Measurements from ENCODE around the gene AGBL1. TPM values are rescaled to one million over a fixed set of nuclear protein-coding genes. Genes with fewer than 3 reads are reported as not detected.

AGBL1 gene
- total RNA-seq, 1 donor from 2014 or later = not detected

DNA sequence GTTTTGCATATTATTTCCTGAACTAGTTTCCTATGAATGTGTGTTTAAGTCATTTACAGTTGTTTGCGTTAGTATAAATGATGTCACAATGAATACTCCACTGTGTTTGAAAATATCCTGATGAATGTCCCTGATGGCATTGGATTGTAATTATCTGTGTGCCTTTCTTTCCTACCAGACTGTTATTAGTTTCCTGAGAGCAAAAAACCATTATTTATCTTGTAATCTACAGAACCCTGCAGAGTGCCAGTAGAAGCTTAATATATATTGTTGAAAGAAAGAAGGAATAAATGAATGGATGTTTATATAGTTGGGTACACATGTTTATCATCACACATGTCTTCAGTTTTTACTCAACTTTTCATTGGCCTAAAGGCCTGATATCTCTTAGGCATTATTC is 312.6 kb downstream of the AGBL1 start:
- intact Hi-C loops (cut with micrococcal nuclease) = no loop called here
- DNase-seq = no peak
- Histone ChIP-seq H3K4me3 (no peak overlapping the region), H3K4me1 (no peaks in the 10 kb centered on the region), H3K27ac (replicated peaks) (no peak overlapping the region), H3K27me3 (ENCODE audit: low read depth) (peaks cover 26% of the 10 kb centered on the region), H3K36me3 (no peaks in the 10 kb centered on the region), H3K9me3 (replicated peaks) (no peaks in the 10 kb centered on the region)
- TF ChIP-seq, protein P1, sequence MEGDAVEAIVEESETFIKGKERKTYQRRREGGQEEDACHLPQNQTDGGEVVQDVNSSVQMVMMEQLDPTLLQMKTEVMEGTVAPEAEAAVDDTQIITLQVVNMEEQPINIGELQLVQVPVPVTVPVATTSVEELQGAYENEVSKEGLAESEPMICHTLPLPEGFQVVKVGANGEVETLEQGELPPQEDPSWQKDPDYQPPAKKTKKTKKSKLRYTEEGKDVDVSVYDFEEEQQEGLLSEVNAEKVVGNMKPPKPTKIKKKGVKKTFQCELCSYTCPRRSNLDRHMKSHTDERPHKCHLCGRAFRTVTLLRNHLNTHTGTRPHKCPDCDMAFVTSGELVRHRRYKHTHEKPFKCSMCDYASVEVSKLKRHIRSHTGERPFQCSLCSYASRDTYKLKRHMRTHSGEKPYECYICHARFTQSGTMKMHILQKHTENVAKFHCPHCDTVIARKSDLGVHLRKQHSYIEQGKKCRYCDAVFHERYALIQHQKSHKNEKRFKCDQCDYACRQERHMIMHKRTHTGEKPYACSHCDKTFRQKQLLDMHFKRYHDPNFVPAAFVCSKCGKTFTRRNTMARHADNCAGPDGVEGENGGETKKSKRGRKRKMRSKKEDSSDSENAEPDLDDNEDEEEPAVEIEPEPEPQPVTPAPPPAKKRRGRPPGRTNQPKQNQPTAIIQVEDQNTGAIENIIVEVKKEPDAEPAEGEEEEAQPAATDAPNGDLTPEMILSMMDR (IDR thresholded peaks at IDR 0.05; ENCODE audit: borderline replicate concordance) = no peak

DNA sequence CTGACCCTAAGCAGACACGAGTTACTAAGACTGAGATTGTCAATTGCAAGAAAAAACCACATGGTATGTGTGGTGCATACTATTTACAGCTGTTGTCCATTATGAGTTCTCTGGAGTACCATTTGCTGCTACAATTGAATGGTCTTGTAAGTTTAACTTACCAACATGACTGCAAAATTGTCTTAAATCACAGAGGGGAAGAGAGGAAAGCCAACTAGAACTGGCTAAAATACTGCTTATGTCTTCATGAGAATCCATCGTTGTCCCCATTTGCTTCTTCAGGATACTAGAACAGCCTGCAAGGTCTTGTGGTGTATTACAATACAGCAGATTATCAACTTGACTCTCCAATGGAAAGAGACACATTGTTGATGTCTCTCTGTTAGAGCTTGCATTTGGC is 313.2 kb downstream of the AGBL1 start:
- peaks cover 20% of the 10 kb centered on the region for H3K27me3 ChIP-seq (ENCODE audit: low read depth)
- H3K36me3 ChIP-seq = no peaks in the 10 kb centered on the region
- DNase-seq = no peak
- no peak overlapping the region for H3K4me3 ChIP-seq
- TF ChIP-seq, protein P1 (IDR thresholded peaks at IDR 0.05; ENCODE audit: borderline replicate concordance) = no peak
- H3K9me3 ChIP-seq (replicated peaks) = no peaks in the 10 kb centered on the region
- no peaks in the 10 kb centered on the region for H3K4me1 ChIP-seq
- no peak overlapping the region for H3K27ac ChIP-seq (replicated peaks)
- intact Hi-C loops (cut with micrococcal nuclease) = no loop called here

DNA sequence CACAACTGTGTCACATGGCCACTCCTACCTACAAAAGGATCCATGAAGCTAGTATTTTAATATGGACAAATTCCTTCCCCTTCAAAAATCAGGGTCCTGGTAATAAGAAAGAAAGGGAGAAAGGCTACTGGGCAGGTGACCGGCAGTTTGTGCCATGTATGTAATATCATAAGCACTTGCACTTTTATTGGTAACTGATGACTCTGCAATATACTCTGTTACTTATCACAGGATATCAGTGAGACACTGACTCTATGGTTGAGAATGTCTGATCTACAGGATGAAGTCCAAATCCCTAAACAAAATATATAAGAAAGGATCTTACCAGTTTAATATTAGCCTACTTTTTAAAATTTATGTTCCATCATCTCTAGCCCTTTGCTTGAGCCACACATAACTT is 315.2 kb downstream of the AGBL1 start:
- intact Hi-C loops (cut with micrococcal nuclease) = no loop called here
- no peaks in the 10 kb centered on the region for H3K4me1 ChIP-seq
- no peak for DNase-seq
- H3K36me3 ChIP-seq = no peaks in the 10 kb centered on the region
- no peaks in the 10 kb centered on the region for H3K9me3 ChIP-seq (replicated peaks)
- H3K27ac ChIP-seq (replicated peaks) = no peak overlapping the region
- no peak overlapping the region for H3K4me3 ChIP-seq
- TF ChIP-seq, protein P1 (IDR thresholded peaks at IDR 0.05; ENCODE audit: borderline replicate concordance) = no peak
- H3K27me3 ChIP-seq (ENCODE audit: low read depth) = peaks cover 9% of the 10 kb centered on the region

DNA sequence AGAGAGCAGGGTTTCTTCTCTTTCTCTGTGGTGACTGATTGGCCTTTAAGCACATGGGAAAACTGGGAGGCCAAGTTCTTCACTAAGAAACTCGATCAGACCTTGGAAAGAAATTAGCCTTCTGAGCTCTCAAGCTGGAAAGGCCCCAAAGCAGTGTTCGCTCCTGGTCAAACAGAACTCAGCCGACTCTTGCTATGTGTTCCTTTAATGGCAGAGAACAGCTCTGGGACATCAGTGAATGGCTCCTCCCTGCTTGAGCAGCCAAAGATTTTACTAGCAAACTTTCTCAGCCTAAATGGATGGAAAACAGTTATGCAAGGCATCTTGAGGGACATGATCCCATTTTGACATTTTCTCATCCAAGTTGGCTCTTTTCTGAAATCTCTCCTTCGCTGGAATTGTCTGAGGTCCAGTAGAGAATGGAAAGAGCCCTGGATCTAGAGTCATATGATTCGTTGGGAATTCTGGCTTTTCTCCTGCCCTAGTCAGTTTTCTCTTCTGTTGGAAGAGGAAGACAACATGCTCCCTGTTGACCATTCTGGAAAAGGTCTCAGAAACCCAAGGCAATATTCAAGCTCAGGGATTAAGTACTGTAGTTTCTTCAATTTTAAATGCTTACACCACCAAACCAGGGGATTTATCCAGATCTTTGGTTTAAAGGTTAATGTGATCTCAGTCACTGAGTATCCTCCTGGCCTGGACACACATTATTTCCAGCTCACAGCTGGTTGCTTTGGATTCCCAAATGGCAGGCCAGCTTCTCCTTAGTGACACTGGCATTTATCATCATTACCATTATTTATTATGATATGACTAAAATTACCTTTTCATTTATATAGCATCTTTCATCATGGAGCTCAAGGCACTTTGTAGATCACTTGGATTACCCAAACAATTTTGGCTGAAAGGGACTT is 319.6 kb downstream of the AGBL1 start:
- no peaks in the 10 kb centered on the region for H3K36me3 ChIP-seq
- H3K9me3 ChIP-seq (replicated peaks) = no peaks in the 10 kb centered on the region
- TF ChIP-seq, protein P1 (IDR thresholded peaks at IDR 0.05; ENCODE audit: borderline replicate concordance) = no peak
- intact Hi-C loops (cut with micrococcal nuclease) = no loop called here
- H3K4me3 ChIP-seq = no peak overlapping the region
- peak; percentile 33 for DNase-seq
- no peaks in the 10 kb centered on the region for H3K27me3 ChIP-seq (ENCODE audit: low read depth)
- H3K4me1 ChIP-seq = no peaks in the 10 kb centered on the region
- H3K27ac ChIP-seq (replicated peaks) = peak overlapping the region; percentile 50

DNA sequence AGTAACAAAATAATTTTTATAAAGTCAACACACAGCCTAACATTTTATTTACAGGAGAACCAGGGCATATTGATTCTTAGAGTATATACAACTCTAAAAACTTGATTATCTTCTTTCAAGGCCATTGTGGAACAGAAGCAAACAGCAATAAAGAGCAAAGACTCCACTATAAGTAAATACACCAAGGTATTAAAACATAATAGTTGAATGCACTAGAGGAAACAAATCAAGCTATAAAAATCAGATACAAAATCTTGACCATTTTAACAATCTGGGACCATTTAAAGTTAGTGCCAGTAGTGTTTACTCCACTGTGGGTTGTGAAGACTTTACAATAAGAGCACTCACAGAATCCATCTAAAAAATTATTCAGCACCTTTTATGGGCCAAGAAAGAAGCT is 323.6 kb downstream of the AGBL1 start:
- H3K9me3 ChIP-seq (replicated peaks) = no peaks in the 10 kb centered on the region
- TF ChIP-seq, protein P1 (IDR thresholded peaks at IDR 0.05; ENCODE audit: borderline replicate concordance) = no peak
- no peak overlapping the region for H3K4me3 ChIP-seq
- H3K27ac ChIP-seq (replicated peaks) = no peak overlapping the region
- intact Hi-C loops (cut with micrococcal nuclease) = no loop called here
- DNase-seq = no peak
- H3K36me3 ChIP-seq = no peaks in the 10 kb centered on the region
- H3K4me1 ChIP-seq = no peaks in the 10 kb centered on the region
- no peaks in the 10 kb centered on the region for H3K27me3 ChIP-seq (ENCODE audit: low read depth)

Measured in left ventricle myocardium inferior (tissue), 1 donor.